Measurements from ENCODE around the gene PITPNM1. TPM values are rescaled to one million over a fixed set of nuclear protein-coding genes. Genes with fewer than 3 reads are reported as not detected.
"Not testable (repeated sequence)": the region's sequence is repeated elsewhere in the genome, so short reads cannot be mapped to it uniquely, and the experiment has no call there.

The PITPNM1 gene
- total RNA-seq, 2 donors from 2014 or later, result 10.7 to 30.7 TPM

DNA sequence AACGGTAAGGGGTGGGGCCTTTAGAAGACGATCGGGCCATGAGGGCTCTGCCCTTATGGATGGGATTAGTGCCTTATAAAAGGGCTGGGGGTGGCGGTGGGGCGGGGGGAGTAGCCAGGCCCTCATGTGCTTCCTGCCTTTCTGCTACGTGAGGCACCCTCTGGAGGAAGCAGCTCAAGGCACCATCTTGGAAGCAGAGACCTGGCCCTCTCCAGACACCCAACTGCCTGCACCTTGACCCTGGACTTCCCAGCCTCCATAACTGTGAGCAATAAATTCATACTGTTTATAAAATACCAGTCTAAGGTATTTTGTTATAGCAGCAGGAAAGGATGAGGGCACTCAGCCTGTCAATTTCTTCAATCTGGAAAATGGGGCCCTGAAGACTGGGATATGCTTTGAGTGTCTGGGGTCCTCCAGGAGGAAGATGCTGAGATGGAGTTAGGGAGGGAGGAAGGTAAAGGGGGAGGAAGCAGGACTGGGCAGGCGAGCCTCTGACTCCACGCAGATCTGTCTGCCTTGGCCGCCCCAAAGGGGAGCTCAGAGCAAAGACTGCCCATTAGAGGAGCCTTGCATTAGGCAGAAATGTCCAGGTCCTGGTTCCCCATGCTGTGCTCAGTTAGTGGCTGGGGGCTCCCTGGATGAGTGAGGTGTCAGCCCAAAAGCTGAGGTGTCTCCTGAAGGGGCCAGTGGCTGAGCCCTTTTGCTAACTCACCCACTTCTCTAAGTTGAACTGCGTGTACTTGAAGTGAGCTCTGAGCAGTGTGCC lies 12.8 kb upstream of the PITPNM1 start:
- no peaks in the 10 kb centered on the region for H3K4me1 ChIP-seq
- no peak overlapping the region for H3K4me3 ChIP-seq
- no peak for DNase-seq (ENCODE audit: low spot score)
- H3K36me3 ChIP-seq, result no peaks in the 10 kb centered on the region
- no peaks in the 10 kb centered on the region for H3K9me3 ChIP-seq
- TF ChIP-seq, protein P1, sequence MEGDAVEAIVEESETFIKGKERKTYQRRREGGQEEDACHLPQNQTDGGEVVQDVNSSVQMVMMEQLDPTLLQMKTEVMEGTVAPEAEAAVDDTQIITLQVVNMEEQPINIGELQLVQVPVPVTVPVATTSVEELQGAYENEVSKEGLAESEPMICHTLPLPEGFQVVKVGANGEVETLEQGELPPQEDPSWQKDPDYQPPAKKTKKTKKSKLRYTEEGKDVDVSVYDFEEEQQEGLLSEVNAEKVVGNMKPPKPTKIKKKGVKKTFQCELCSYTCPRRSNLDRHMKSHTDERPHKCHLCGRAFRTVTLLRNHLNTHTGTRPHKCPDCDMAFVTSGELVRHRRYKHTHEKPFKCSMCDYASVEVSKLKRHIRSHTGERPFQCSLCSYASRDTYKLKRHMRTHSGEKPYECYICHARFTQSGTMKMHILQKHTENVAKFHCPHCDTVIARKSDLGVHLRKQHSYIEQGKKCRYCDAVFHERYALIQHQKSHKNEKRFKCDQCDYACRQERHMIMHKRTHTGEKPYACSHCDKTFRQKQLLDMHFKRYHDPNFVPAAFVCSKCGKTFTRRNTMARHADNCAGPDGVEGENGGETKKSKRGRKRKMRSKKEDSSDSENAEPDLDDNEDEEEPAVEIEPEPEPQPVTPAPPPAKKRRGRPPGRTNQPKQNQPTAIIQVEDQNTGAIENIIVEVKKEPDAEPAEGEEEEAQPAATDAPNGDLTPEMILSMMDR (IDR thresholded peaks at IDR 0.05), result no peak
- H3K27me3 ChIP-seq, result no peaks in the 10 kb centered on the region
- no peak overlapping the region for H3K27ac ChIP-seq

DNA sequence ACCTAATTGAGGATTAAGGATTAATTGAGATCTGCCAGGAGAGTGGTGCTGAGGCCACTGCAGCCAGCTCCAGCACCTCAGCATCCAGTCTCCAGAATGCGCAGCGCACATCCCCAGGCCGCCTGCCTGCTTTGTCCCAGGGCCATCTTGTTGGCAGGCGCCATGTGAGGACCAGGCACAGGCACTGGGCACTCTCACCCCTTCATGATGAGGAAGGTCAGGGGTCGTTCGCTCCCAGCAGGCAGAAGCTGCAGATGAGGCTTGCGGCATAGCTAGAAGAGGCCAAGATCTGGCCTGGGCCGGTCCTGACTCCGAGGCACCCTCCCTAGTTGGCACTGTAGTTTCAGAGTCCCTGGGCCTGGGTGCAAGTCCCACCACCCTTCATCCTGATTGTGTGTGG lies 11.6 kb upstream of the PITPNM1 start:
- DNase-seq (ENCODE audit: low spot score), result no peak
- no peak overlapping the region for H3K4me3 ChIP-seq
- H3K27me3 ChIP-seq, result no peaks in the 10 kb centered on the region
- no peak overlapping the region for H3K27ac ChIP-seq
- TF ChIP-seq, protein P1 (IDR thresholded peaks at IDR 0.05), result no peak
- no peaks in the 10 kb centered on the region for H3K36me3 ChIP-seq
- H3K9me3 ChIP-seq, result no peaks in the 10 kb centered on the region
- no peaks in the 10 kb centered on the region for H3K4me1 ChIP-seq

DNA sequence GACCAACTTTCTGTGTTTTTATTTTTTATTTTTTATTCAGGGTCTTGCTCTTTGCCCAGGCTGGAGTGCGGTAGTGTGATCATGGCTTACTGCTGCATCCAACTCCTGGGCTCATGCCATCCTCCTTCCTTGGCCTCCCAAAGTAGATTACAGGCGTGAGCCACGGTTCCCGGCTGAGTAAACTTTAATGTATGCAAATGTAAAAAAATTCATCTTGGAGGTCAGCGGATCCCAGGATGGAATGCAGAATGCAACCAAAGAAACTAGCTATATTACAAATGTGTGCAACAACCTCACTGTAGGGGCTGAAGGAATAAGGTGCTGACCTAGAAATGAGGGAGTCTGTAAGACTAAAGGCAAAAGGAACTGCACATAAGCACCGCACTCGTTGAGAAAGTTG lies 9.0 kb upstream of the PITPNM1 start:
- TF ChIP-seq, protein P1 (IDR thresholded peaks at IDR 0.05), result no peak
- no peak for DNase-seq (ENCODE audit: low spot score)
- Histone ChIP-seq H3K9me3 (no peaks in the 10 kb centered on the region), H3K4me1 (peaks cover 0 to 2% of the 10 kb centered on the region in 2 donors), H3K36me3 (no peaks in the 10 kb centered on the region), H3K27me3 (no peaks in the 10 kb centered on the region), H3K4me3 (no peak overlapping the region), H3K27ac (no peak overlapping the region)

DNA sequence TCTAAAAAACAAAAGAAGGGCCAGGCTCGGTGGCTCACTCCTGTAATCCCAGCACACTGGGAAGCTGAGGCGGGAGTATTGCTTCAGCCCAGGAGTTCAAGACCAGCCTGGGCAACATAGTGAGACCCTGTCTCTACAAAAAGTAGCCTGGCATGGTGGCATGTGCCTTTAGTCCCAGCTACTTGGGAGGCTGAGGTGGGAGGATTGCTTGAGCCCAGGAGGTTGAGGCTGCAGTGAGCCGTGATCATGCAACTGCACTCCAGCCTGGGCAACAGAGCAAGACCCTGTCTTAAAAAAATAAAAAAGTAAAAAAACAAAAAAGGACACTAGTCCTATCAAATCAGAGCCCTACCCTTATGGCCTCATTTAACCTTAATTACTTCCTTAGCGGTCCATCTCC lies 6.4 kb upstream of the PITPNM1 start:
- not testable (repeated sequence) for H3K36me3 ChIP-seq; H3K4me3 ChIP-seq; DNase-seq (ENCODE audit: low spot score); H3K27me3 ChIP-seq; H3K27ac ChIP-seq; H3K9me3 ChIP-seq
- peaks cover 0 to 21% of the 10 kb centered on the region in 2 donors for H3K4me1 ChIP-seq

DNA sequence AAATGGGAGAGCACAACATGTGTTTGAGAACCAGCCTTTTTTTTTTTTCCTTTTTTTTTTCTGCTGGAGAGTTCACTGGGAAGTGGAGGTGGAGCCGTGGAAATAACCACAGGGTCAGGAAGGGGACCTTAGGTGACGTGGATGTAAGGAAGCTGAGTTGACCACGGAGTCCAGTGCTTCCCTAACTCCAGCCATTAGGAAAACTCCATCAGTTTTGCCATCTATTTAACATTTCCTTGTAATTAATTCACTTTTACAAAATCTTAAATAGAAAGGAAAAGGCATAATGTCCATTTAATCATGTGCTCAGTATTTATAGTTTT lies 4.8 kb upstream of the PITPNM1 start:
- no peak overlapping the region for H3K27ac ChIP-seq
- H3K27me3 ChIP-seq, result no peaks in the 10 kb centered on the region
- DNase-seq (ENCODE audit: low spot score), result no peak
- H3K4me3 ChIP-seq, result no peak overlapping the region
- peaks cover 0 to 36% of the 10 kb centered on the region in 2 donors for H3K4me1 ChIP-seq
- peaks cover 8% of the 10 kb centered on the region for H3K36me3 ChIP-seq
- H3K9me3 ChIP-seq, result no peaks in the 10 kb centered on the region
- TF ChIP-seq, protein P1 (IDR thresholded peaks at IDR 0.05), result no peak

DNA sequence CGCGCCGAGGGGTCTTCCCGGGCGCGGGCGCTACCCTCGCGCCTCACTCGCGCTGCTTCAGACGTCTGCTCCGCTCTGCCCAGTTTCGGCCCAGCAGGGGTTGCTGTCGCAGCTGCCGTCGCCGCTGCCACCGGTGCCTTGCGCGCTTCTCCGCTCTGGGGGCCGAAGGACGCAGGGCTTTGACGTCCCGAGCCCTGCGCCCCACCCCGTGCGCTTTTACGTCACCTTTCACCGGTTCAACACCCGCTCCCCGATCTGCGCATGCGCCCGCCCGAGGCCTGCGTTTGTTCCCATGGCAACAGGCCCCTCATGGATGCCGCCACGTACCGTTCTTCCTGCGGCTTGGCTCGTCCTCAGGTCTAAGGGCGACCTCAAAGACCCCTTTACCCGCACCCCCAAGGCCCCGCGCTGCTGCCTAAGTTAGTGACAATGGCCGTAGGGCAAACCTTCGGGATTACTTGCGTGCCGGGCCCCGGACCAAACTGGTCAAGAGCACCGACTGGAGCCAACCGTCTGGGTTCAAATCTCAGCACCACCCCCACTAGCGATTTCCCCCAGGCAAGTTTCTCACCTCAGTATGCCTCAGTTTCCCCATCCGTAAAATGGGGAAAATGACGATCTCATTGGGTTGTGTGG lies 3.4 kb upstream of the PITPNM1 start:
- peaks cover 8% of the 10 kb centered on the region for H3K36me3 ChIP-seq
- H3K4me1 ChIP-seq, result peaks cover 0 to 50% of the 10 kb centered on the region in 2 donors
- H3K27me3 ChIP-seq, result no peaks in the 10 kb centered on the region
- H3K4me3 ChIP-seq, result peak overlapping the region; percentile 69 to 75
- DNase-seq (ENCODE audit: low spot score), result peak; percentile 99
- H3K9me3 ChIP-seq, result no peaks in the 10 kb centered on the region
- H3K27ac ChIP-seq, result peak overlapping the region; percentile 99
- TF ChIP-seq, protein P1 (IDR thresholded peaks at IDR 0.05), result no peak

Data from right atrium auricular region (tissue), 2 donors.